Endothelial cell of umbilical vein (primary cell): ENCODE measurements around the gene GYG1.

Source experiments
- CTCF ChIP-seq, 2 donors: IDR thresholded peaks; 1 replicate in 1 of 2; 2 replicates in 1 of 2; pipeline ENCODE4 v1.5.1; 2011; ENCODE audit warnings: low read length in 2 of 2, mild to moderate bottlenecking in 2 of 2, moderate library complexity in 2 of 2, control low read depth in 1 of 2, inconsistent platforms in 1 of 2, low read depth in 1 of 2; ENCODE audit not compliant: insufficient read depth in 1 of 2; ENCODE audit errors: extremely low read depth in 1 of 2
- EZH2 ChIP-seq: IDR thresholded peaks from 2 replicates; pipeline ENCODE4 v1.6.1; 2012; ENCODE audit warnings: borderline replicate concordance, low read depth, mild to moderate bottlenecking, moderate library complexity, low read length, inconsistent platforms; ENCODE audit not compliant: severe bottlenecking
- FOS ChIP-seq: IDR thresholded peaks from 2 replicates; pipeline ENCODE4 v1.6.1; 2011; ENCODE audit warnings: mild to moderate bottlenecking, low read length, moderate library complexity, borderline replicate concordance; ENCODE audit not compliant: insufficient read depth
- MAX ChIP-seq: IDR thresholded peaks from 2 replicates; pipeline ENCODE4 v1.6.1; 2011; ENCODE audit not compliant: insufficient read depth, insufficient read length
- MYC ChIP-seq: IDR thresholded peaks from one replicate; pipeline ENCODE4 v1.6.1; 2011; ENCODE audit warnings: mild to moderate bottlenecking, low read depth, low read length
- POLR2A ChIP-seq: IDR thresholded peaks from 2 replicates; pipeline ENCODE4 v1.6.1; 2012; ENCODE audit warnings: low read depth, mild to moderate bottlenecking, control low read depth, low read length
- POLR2AphosphoS5 ChIP-seq: IDR thresholded peaks from 2 replicates; pipeline ENCODE4 v1.6.1; 2012; ENCODE audit warnings: low read depth, mild to moderate bottlenecking, control low read depth, low read length, moderate library complexity; ENCODE audit not compliant: insufficient read depth

- TF ChIP-seq CTCF (IDR thresholded peaks at IDR 0.05; ENCODE audit: extremely low read depth in 1 of 2, insufficient read depth in 1 of 2, low read depth in 1 of 2, low read length in 2 of 2) (no peak), POLR2AphosphoS5 (no peak), MYC (no peak), FOS (no peak), POLR2A (no peak), EZH2 (no peak), MAX (no peak)
Observed at GRCh38 chr3:148970271-148970670, 21.1 kb upstream of the GYG1 start.
